Kasumi-1 (cell line): ENCODE data around the gene UGGT1.
"Not testable (repeated sequence)": the region's sequence is repeated elsewhere in the genome, so short reads cannot be mapped to it uniquely, and the experiment has no call there.

Experiments used
- DNase-seq, 2 experiments: peaks; one replicate each; lab custom pipeline; 2025; lab: John Stamatoyannopoulos, UW

UGGT1 gene

DNA sequence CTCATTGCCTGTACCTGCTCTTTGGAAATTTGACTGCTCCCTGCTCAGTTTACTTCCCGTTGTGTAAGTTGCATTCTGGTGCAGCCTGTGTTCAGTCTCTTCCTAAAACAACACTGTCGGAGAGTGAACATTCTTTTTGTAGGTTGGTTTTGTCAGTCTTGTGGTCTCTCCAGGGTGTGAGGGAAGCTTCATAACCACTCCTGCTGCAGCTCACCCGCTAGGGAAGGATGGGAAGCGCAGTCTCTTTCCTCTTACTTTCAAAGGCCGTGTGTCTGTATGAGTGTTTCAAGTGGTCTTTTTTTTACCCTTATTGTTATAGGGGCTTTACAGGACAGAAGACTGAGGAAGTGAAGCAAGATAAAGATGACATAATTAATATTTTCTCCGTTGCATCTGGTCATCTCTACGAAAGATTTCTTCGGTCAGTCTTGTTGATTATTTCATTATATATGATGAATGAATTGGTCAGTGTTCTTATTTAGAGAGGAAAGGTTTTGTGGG is 87.2 kb downstream of the UGGT1 start:
- DNase-seq: no peak

DNA sequence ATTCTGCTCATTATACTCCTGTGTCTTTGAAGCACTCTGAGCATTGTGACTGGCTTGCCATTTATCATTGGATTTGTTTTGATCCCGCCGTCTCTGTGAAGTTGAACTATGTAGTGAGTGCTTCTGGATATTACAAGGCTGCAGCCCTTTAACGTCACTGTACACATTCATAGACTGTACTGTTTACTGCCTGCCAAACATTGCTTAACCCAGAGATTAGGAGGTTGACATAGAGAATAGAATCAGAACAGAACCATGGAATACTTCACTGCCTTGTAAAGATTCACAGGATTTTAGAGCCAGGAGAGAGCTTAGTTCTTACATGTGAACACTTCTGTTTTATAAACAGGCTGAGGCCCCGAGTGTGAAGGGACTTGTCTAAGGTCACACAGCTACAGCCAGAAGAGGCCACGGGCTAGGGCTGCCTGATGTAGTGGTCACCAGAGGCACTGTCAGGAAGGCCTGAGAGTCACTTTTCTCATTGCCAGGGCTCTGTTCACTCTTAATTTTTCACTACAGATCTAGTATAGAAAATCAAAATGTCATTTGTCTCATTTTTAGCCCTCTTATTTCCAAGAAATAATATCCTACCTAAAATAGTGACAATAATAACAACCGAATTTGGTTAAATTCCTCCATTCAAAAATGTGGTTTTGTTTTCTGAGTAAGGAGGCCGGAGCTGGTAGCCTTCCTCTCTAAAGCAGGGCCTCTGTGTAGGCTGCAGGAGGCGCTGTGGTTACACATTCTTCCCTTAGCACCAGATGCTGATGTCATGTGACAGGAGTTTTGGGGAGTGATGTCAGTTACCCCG is 87.9 kb downstream of the UGGT1 start:
- DNase-seq: peak; percentile 79 to 81

DNA sequence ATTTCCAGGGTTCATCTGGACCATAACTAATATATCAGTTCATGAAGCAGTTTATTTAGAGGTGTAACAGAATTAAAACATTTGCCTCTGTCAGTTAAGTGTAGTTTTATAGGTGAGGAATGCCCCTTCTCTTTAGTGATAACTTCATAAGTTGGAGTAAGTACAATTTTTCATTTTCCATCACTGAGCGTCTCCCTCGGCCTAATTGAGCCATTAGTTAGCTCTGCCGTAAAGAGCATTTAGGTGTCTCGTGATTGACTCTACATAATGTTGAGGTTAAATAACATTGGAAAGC is 88.4 kb downstream of the UGGT1 start:
- DNase-seq: no peak

DNA sequence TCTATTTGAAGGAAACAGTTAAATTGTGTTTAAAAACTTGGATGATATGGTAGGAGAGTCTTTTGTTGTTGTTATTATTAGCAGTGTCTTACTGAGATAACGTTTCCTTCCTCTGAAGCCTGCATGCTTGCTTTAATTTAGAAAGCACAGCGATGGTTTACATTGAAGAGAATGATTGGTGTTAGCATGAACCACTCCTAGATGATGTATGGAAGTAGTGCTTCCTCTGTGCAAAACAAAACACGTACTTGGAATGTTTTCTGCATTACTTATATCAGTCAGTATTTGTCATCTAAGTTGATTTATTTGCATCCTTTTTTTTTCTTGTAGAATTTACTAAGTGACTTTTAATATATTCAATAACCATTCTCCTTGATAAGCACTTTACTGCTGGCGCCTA is 89.0 kb downstream of the UGGT1 start:
- no peak for DNase-seq

DNA sequence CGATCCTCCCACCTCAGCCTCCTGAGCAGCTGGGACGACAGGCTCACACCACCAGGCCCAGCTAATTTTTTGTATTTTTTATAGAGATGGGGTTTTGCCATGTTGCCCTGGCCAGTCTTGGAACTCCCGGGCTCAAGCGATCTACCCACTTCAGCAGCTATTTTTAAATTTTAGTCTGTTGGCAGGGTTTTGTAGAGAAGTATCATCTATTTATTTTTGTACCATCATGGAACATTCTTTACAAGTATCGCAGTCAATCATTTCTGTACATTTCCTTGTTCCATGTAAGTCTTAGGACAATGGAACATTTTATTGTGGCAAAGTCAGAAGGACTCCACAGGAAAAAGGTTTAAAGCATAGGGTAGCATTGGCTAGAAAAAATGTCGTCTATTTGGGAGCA is 94.6 kb downstream of the UGGT1 start:
- no peak for DNase-seq

DNA sequence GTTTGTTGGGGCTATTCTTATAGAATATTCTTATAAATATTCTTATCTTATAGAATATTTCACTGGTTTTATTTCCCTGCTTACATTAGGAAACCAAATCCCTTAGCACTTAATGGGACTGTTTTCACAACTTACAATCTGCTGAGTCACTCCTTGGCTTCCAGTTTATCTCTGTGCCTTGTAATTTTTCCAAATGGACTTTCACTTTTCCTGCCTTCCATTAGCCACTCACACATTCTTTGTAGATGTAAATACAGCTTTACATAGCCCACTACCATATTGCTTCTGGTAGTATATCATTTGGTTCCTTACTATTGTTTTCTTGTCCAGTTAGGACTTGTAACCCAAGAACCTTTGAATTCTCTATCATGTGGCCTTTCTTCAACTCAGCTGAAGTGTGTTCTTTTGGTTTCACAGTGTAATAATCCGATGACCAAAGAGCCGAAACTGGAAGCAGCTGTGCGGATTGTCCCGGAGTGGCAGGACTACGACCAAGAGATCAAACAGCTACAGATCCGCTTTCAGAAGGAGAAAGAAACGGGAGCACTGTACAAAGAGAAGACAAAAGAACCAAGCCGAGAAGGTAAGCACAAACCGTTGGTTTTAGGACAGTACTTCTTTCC is 96.1 kb downstream of the UGGT1 start:
- no peak for DNase-seq

DNA sequence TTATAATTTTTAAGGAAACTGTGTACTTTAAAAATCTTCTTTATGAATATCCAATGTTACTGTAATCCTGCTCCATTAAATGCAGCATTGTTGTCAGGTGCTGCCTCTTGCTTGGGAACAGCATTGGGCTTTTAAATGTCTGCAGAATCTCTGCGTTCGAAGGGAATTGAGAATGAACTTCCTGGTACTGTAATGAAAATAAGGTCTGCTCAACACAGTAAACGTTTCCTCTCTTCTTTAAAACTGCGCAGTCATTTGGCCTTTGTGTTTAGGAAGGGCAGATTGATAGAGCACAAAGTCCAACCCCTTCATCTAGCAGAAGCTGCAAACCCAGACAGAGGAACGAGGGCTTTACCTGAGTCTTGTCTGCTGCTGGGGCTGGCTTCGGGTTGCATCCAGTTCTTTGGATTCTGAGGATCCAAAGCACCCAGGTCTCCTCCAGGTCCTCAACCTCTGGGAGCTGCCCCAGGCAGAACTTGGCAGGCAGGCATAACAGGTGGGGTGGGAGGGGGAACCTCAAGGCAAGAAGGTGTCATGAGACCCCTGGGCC is 104.5 kb downstream of the UGGT1 start:
- no peak for DNase-seq

DNA sequence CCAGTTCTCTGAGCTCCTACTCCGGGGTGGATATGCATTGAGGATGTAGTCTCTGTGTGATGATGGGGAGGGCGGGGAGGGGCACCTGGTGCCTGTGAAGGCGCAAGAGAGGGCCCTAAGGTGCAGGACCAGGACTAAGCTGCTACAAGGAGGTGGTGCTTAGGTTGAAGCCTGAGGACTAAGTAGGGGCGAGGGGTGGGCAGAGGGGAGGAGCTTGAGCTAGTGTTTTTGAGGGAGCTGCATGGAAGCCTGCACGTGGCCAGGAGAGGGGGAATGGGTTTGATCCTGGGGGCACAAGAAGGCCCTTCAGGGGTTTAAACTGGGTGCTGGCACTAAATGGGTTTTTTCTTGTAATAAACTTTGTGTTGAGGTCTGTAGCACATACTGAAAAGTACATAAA is 105.0 kb downstream of the UGGT1 start:
- DNase-seq: no peak

DNA sequence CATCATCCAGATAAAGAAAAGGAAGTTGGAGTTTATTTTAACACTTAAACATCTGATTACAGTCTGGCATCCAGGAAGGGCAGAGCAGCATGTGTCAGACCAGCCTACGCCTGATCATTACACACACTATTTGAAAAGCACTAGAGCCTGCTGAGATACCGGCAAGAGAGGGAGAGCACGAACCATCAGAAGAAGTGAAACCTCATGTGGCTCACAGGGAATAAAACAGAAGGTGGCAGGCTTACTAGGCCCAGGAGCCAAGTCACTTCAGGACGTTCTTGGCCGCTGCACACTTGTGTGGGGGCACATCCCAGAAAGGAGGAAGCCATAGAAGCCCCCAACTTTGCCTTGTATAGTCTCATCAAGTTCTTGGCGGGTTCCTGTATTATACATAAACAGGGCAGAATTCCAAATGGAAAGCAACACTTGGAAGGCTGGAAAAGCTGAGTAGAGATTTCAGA is 105.5 kb downstream of the UGGT1 start:
- no peak for DNase-seq

DNA sequence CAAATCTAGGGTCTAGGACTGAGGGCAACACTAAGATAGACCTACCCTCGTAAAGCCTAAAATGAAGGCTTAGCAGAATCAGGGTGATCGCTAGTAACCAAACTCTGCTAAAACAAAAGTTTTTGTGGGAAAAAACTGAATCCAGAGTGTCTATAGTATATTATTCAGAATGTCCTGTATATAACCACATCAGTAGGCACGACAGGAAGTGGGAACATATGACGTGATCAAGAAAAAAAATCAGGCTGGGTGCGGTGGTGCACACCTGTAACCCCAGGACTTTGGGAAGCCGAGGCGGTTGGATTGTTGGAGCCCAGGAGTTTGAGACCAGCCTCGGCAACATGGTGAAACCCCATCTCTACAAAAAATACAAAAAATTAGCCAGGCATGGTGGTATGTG is 106.1 kb downstream of the UGGT1 start:
- DNase-seq: no peak

DNA sequence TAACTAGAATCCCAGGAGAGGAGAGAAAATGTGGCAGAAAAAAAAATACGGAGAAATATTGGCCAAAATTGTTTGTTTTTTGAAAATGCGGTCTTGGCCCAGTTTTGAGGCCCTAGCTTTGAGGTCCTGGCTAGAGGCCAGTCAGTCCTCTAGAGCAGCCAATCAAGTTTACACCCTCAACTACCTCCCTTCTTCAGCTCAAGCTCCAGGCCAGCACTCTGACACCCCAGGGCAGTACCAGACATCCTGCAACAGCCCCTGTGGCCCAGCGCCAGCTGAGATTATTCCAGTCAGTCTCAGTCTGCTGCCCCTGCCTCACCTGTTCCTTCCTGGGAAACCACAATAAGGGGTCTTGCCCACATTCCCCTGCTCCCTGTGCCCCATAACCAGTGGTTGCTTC is 107.7 kb downstream of the UGGT1 start:
- DNase-seq: no peak

DNA sequence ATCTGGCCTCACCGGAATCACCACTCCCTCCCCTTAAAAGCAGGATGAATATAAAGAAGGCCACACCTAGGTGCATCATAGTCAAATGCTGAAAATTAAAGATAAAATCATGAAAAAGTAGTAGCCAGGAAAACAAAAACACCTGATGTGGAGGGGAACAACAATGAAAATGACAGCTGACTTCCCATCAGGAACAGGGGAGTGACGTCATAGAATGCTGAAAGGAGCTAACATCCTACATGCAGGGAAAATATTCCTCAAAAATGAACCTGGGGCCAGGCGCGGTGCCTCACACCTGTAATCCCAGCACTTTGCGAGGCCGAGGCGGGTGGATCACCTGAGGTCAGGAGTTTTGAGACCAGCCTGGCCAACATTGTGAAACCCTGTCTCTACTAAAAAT is 108.1 kb downstream of the UGGT1 start:
- no peak for DNase-seq

DNA sequence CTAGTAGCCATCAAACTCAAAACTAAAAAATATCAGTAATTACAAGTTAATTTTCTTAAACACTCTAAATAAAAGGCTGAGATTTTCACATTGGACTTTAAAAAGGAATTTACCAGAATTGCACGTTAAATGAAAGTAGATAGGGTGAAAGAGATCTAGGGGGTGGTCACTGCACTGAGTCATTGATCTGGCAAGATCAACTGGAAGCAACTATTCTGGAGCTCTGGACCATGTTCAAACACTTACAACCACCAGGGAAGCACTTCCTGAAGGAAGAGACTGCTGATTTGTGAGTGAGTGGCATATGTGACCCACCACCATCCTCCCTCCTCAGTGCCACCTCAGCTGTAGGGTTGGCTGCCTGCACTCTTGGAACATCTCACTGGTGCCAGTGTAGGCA is 111.8 kb downstream of the UGGT1 start:
- no peak for DNase-seq

DNA sequence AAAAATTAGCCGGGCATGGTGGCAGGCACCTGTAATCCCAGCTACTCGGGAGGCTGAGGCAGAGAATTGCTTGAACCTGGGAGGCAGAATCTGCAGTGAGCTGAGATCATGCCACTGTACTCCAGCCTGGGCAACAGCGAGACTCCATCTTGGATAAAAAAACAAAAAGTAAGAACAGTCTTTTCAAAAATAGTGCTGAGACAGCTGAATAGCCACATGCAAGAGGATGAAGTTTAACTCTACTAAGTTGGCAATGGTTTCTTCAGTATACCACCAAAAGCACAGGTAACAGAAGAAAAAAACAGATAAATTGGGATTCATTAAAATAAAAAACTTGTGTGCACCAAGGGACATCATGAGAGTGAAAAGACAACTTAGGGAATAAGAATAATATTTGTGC is 115.2 kb downstream of the UGGT1 start:
- DNase-seq: no peak

DNA sequence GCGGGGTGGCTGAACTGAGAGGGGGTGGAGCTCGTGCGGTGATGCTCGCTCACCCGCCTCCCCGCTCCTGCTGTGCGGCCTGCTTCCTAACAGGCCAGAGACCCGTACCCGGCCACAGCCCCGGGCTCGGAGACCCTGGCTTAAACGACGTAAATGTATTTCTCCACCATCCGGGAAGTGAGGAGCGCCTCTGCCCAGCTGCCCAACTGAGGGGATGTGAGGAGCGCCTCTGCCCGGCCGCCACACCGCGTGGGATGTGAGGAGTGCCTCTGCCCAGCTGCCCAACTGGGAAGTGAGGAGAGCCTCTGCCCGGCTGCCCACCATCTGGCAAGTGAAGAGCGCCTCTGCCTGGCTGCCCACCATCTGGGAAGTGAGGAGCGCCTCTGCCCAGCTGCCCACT is 117.0 kb downstream of the UGGT1 start:
- DNase-seq: no peak

DNA sequence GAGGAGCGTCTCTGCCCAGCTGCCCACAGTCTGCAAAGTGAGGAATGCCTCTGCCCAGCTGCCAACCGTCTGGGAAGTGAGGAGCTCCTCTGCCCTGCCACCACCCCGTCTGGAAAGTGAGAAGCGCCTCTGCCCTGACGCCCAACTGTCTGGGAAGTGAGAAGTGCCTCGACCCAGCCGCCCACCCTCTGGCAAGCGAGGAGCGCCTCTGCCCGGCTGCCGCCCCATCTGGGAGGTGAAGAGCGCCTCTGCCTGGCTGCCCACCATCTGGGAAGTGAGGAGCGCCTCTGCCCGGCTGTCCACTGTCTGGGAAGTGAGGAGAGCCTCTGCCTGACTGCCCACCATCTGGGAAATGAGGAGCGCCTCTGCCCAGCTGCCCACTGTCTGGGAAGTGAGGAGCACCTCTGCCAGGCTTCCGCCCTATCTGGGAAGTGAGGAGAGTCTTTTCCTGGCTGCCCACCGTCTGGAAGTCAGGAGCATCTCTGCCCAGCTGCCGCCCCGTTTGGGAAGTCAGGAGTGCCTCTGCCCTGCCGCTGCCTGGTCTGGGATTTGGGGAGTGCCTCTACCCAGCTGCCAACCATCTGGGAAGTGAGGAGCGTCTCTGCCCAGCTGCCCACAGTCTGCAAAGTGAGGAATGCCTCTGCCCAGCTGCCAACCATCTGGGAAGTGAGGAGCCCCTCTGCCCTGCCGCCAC is 117.8 kb downstream of the UGGT1 start:
- not testable (repeated sequence) for DNase-seq

DNA sequence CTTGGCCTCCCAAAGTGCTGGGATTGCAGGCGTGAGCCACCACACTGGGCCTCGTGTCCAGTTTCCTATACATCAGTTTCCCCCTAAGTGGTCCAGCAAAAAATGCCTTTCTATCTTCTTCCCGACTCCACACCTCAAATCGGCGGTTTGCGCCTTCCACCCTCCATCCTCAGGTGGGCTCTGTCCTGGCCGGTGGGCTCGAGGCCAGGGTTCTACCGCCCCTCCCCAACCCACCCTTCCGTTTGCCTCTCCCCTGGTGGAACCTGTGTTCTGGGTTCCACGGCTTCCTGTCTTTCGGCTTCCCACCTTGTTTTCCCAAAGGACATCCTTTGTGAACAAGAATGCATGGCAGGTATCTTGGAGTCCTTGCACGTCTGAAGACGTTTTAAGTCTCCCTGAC is 123.3 kb downstream of the UGGT1 start:
- no peak for DNase-seq

DNA sequence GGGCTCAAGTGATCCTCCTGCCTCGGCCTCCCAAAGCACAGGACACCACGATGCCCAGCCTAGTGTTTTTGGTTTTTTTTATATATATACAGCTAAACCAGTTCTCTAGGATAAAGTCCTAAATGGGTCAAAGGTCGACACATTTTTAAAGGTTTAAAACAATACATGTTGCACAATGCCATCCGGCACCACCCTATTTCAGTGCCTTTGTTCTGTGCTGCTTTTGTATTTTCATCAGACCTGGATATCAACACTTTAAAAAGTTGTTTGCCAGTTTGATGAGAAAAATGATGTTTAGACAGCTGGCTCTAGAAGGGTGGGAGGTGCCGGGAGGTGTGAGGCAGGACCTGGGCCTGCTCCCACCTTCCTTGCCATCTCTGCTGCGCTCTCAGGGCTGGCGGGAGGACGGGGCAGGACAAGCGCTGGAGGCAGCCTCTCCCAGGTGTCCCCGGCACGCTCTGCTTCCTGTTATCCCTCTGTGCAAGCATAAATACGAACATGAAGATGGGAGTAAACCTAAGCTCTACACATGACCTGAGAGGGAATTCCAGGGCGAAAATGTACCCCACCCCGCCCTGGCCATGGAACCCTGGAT is 124.0 kb downstream of the UGGT1 start:
- DNase-seq: no peak

DNA sequence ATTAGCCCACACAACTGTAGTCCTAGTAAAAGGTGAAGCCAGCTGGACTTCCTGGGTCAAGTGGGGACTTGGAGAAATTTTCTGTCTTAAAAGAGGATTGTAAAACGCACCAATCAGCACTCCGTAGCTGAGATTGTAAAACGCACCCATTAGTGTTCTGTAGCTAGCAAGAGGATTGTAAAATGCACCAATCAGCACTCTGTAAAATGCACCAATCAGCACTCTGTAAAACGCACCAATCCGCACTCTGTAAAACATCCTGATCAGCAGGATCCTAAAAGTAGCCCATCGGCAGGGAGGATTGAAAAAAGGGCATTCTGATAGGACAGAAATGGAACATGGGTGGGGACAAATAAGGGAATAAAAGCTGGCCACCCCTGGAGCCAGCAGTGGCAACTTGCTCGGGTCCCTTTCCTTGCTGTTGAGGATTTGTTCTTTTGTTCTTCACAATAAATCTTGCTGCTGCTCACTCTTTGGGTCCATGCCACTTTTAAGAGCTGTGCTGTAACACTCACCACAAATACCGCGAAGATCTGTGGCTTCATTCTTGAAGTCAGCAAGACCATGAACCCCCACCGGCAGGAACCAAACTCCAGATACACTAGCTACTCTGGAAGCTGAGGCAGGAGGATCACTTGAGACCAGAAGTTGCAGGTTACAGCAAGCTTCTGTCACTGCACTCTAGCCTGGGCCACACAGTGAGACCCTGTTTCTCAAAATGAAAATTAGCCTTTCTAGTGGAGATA is 125.1 kb downstream of the UGGT1 start:
- DNase-seq: no peak

DNA sequence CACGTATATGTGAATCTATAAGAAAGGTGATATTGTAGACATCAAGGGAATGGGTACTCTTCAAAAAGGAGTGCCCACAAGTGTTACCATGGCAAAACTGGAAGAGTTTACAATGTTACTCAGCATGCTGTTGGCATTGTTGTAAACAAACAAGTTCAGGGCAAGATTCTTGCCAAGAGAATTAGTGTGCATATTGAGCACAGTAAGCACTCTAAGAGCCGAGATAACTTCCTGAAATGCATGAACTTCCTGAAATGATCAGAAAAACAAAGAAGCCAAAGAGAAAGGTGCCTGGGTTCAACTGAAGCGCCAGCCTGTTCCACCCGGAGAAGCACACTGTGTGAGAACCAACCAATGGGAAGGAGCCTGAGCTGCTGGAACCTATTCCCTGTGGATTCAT is 126.7 kb downstream of the UGGT1 start:
- DNase-seq: peak; percentile 47 to 51

DNA sequence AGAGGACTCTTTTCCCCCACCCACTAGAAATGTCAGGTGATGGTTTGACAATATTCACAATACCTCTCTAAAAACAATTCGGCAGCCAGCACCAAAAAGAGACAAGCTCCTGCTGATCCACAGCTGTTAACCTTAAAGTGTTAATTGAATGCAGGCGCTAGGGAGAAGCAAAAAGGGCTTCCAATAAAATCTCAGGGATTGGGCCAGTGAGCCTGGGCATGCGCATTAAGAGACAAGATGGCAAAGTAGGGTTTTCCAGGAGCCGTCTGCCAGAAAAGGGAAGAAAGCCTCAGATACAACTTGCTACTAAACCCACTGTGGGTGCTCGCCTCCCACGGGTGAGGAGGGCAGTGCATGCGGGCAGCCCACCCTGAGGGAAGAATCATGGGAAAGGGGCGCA is 128.9 kb downstream of the UGGT1 start:
- no peak for DNase-seq

DNA sequence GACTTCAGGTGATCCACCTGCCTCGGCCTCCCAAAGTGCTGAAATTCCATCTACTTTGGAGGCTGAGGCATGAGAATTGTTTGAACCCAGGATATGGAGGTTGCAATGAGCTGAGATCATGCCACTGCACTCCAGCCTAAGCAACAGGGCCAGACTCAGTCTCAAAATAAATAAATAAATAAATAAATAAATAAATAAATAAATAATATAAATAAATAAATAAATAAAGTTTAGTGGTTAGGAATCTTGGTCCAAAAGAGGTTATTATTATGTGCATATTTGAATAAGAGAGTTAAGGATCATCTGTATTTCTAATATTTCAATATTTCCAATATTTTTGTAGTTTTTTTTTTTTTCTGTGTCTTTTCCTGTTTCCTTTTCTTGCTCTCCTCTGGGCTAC is 136.9 kb downstream of the UGGT1 start:
- DNase-seq: no peak
